Measurements from ENCODE around the gene RASAL1.
A peak's percentile ranks its signal among the peaks of the same experiment; 100 is the strongest.

RASAL1 gene

GRCh38 chr12:113115455-113116126, 20.0 kb downstream of the RASAL1 start:
- DNase-seq = no peak

- DNase-seq = no peak
These were observed 20.9 kb downstream of the RASAL1 start for GRCh38 chr12:113114447-113115178.

GRCh38 chr12:113113397-113113796, 22.2 kb downstream of the RASAL1 start:
- no peak for DNase-seq

- no peak for DNase-seq
These were observed 23.3 kb downstream of the RASAL1 start for GRCh38 chr12:113112043-113112899.

- no peak for DNase-seq
These were observed 24.3 kb downstream of the RASAL1 start for GRCh38 chr12:113111247-113111646.

- no peak for DNase-seq
These were observed 25.5 kb downstream of the RASAL1 start for GRCh38 chr12:113109872-113110599.

- no peak for DNase-seq
These were observed 26.2 kb downstream of the RASAL1 start for GRCh38 chr12:113109360-113109759.

- no peak for DNase-seq
These were observed 27.3 kb downstream of the RASAL1 start for GRCh38 chr12:113108308-113108707.

- no peak for DNase-seq
These were observed 29.2 kb downstream of the RASAL1 start for GRCh38 chr12:113106361-113106760.

- no peak for DNase-seq
These were observed 29.8 kb downstream of the RASAL1 start for GRCh38 chr12:113105606-113106271.

GRCh38 chr12:113104953-113105510, 30.5 kb downstream of the RASAL1 start:
- no peak for DNase-seq

GRCh38 chr12:113103756-113104450, 31.7 kb downstream of the RASAL1 start:
- no peak for DNase-seq

GRCh38 chr12:113102811-113103210, 32.8 kb downstream of the RASAL1 start:
- no peak for DNase-seq

- DNase-seq = no peak
These were observed 33.8 kb downstream of the RASAL1 start for GRCh38 chr12:113101751-113102150.

GRCh38 chr12:113099764-113100163, 35.8 kb downstream of the RASAL1 start:
- no peak for DNase-seq

- no peak for DNase-seq
These were observed 36.2 kb downstream of the RASAL1 start for GRCh38 chr12:113099364-113099763.

- peak; percentile 56 for DNase-seq
These were observed 37.0 kb downstream of the RASAL1 start for GRCh38 chr12:113098441-113099028.

- no peak for DNase-seq
These were observed 37.7 kb downstream of the RASAL1 start for GRCh38 chr12:113097716-113098440.

GRCh38 chr12:113096675-113097461, 38.7 kb downstream of the RASAL1 start:
- DNase-seq = no peak
